Hepatocyte (in vitro differentiated cells): ENCODE measurements around the gene JUNB.

Experiments
- EZH2phosphoT487 ChIP-seq: fragments of 200-600 bp; sonication (generic); IDR thresholded peaks from one replicate; pipeline ENCODE4 v1.6.1; 2018; ENCODE audit warnings: antibody characterized with exemption, mild to moderate bottlenecking, low read depth, moderate library complexity; ENCODE audit not compliant: unreplicated experiment, severe bottlenecking
- TF ChIP-seq, protein P1 (sequence below): fragments of 200-600 bp; sonication (generic); IDR thresholded peaks from 2 replicates; pipeline ENCODE4 v1.5.1; 2016; ENCODE audit warnings: antibody characterized with exemption, mild to moderate bottlenecking; ENCODE audit not compliant: poor library complexity

- TF ChIP-seq, protein P1, sequence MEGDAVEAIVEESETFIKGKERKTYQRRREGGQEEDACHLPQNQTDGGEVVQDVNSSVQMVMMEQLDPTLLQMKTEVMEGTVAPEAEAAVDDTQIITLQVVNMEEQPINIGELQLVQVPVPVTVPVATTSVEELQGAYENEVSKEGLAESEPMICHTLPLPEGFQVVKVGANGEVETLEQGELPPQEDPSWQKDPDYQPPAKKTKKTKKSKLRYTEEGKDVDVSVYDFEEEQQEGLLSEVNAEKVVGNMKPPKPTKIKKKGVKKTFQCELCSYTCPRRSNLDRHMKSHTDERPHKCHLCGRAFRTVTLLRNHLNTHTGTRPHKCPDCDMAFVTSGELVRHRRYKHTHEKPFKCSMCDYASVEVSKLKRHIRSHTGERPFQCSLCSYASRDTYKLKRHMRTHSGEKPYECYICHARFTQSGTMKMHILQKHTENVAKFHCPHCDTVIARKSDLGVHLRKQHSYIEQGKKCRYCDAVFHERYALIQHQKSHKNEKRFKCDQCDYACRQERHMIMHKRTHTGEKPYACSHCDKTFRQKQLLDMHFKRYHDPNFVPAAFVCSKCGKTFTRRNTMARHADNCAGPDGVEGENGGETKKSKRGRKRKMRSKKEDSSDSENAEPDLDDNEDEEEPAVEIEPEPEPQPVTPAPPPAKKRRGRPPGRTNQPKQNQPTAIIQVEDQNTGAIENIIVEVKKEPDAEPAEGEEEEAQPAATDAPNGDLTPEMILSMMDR: no peak
- TF ChIP-seq EZH2phosphoT487: no peak
Measured at GRCh38 chr19:12799742-12800465, 8.6 kb downstream of the JUNB start.
